GM21423 (cell line): ENCODE measurements around the gene BTN3A1.
"Not testable (repeated sequence)": the region's sequence is repeated elsewhere in the genome, so short reads cannot be mapped to it uniquely, and the experiment has no call there.

Source experiments
- ATAC-seq: cut with Tn5 transposase; IDR thresholded peaks from one replicate; pipeline ENCODE4 v1.9.1; 2021; ENCODE audit warnings: mild to moderate bottlenecking, moderate library complexity; ENCODE audit not compliant: unreplicated experiment

The BTN3A1 gene

GRCh38 chr6:26401987-26402658, at the start of gene BTN3A1:
Gene BTN3A1 (plus strand): TSS chr6:26402275. CDS start chr6:26405564, 3,289 bp downstream.
- ATAC-seq, result peak; percentile 91

- no peak for ATAC-seq
Measured at GRCh38 chr6:26352315-26352714, 49.8 kb upstream of the BTN3A1 start.

GRCh38 chr6:26354162-26354561, 47.9 kb upstream of the BTN3A1 start:
- no peak for ATAC-seq

- no peak for ATAC-seq
Measured at GRCh38 chr6:26355366-26355765, 46.7 kb upstream of the BTN3A1 start.

GRCh38 chr6:26357543-26357942, 44.5 kb upstream of the BTN3A1 start:
- not testable (repeated sequence) for ATAC-seq

- ATAC-seq, result peak; percentile 43
Measured at GRCh38 chr6:26358511-26358981, 43.5 kb upstream of the BTN3A1 start.

- no peak for ATAC-seq
Measured at GRCh38 chr6:26359765-26360164, 42.3 kb upstream of the BTN3A1 start.

- peak; percentile 48 for ATAC-seq
Measured at GRCh38 chr6:26360451-26361416, 41.3 kb upstream of the BTN3A1 start.

- no peak for ATAC-seq
Measured at GRCh38 chr6:26361544-26361943, 40.5 kb upstream of the BTN3A1 start.

GRCh38 chr6:26362093-26362835, 39.8 kb upstream of the BTN3A1 start:
- ATAC-seq, result no peak

- ATAC-seq, result no peak
Measured at GRCh38 chr6:26362836-26363220, 39.2 kb upstream of the BTN3A1 start.

- ATAC-seq, result no peak
Measured at GRCh38 chr6:26363882-26364701, 38.0 kb upstream of the BTN3A1 start.

- ATAC-seq, result no peak
Measured at GRCh38 chr6:26365633-26365995, 36.5 kb upstream of the BTN3A1 start.

- no peak for ATAC-seq
Measured at GRCh38 chr6:26366504-26366903, 35.6 kb upstream of the BTN3A1 start.

GRCh38 chr6:26367114-26367513, 35.0 kb upstream of the BTN3A1 start:
- ATAC-seq, result no peak

GRCh38 chr6:26371813-26372212, 30.3 kb upstream of the BTN3A1 start:
- ATAC-seq, result not testable (repeated sequence)

GRCh38 chr6:26372308-26373144, 29.5 kb upstream of the BTN3A1 start:
- ATAC-seq, result no peak

GRCh38 chr6:26375270-26375669, 26.8 kb upstream of the BTN3A1 start:
- no peak for ATAC-seq

GRCh38 chr6:26377719-26378118, 24.4 kb upstream of the BTN3A1 start:
- ATAC-seq, result no peak
